Gastrocnemius medialis (tissue), 4 donors: ENCODE results near the gene FGF22.

ENCODE experiments used
- POLR2A ChIP-seq, 2 donors: fragments of 450-650 bp; IDR thresholded peaks; one replicate each; pipeline ENCODE4 v1.6.1; 2017; ENCODE audit warnings: antibody characterized with exemption in 2 of 2, mild to moderate bottlenecking in 2 of 2, moderate library complexity in 2 of 2
- TF ChIP-seq, protein P1 (sequence below), 5 experiments: fragments of 450-650 bp in 3 of 5; fragments of 200-600 bp in 2 of 5; sonication (generic) in 2 of 5; IDR thresholded peaks in 4 of 5; conservative IDR thresholded peaks in 1 of 5; 1 replicate in 4 of 5; 2 replicates in 1 of 5; pipeline ENCODE4 v1.5.1; 2016 to 2019; ENCODE audit warnings: antibody characterized with exemption in 5 of 5, mild to moderate bottlenecking in 3 of 5, moderate library complexity in 3 of 5

DNA sequence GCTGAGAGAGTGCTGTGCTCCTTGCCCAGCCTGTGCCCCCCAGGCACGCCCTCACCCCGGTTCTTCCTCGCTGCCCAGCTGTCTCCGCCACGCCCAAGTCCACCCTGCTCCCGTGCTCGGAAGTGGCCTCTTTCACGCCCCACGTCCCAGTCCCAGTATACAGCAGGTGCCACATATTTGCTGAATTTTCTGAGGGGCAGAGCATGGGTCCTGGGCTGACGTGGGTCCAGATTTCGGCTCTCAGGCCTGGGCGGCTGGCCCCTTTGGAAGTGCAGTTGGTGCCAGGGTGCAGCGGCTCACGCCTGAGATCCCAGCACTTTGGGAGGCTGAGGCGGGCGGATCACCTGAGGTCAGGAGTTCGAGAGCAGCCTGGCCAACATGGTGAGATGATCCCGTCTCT is 46.6 kb upstream of the FGF22 start:
- no peak for TF ChIP-seq POLR2A (IDR thresholded peaks at IDR 0.05)
- TF ChIP-seq, protein P1, sequence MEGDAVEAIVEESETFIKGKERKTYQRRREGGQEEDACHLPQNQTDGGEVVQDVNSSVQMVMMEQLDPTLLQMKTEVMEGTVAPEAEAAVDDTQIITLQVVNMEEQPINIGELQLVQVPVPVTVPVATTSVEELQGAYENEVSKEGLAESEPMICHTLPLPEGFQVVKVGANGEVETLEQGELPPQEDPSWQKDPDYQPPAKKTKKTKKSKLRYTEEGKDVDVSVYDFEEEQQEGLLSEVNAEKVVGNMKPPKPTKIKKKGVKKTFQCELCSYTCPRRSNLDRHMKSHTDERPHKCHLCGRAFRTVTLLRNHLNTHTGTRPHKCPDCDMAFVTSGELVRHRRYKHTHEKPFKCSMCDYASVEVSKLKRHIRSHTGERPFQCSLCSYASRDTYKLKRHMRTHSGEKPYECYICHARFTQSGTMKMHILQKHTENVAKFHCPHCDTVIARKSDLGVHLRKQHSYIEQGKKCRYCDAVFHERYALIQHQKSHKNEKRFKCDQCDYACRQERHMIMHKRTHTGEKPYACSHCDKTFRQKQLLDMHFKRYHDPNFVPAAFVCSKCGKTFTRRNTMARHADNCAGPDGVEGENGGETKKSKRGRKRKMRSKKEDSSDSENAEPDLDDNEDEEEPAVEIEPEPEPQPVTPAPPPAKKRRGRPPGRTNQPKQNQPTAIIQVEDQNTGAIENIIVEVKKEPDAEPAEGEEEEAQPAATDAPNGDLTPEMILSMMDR (IDR thresholded peaks at IDR 0.05 in 4 of 5, conservative IDR thresholded peaks at IDR 0.05 in 1 of 5) = no peak
